GM21528 (cell line): ENCODE data around the gene DDX1.
"Not testable (repeated sequence)": the region's sequence is repeated elsewhere in the genome, so short reads cannot be mapped to it uniquely, and the experiment has no call there.

Source experiments
- ATAC-seq: cut with Tn5 transposase; IDR thresholded peaks from one replicate; pipeline ENCODE4 v1.9.1; 2021; ENCODE audit warnings: mild to moderate bottlenecking, moderate library complexity; ENCODE audit not compliant: unreplicated experiment, low FRiP score

Gene DDX1

DNA sequence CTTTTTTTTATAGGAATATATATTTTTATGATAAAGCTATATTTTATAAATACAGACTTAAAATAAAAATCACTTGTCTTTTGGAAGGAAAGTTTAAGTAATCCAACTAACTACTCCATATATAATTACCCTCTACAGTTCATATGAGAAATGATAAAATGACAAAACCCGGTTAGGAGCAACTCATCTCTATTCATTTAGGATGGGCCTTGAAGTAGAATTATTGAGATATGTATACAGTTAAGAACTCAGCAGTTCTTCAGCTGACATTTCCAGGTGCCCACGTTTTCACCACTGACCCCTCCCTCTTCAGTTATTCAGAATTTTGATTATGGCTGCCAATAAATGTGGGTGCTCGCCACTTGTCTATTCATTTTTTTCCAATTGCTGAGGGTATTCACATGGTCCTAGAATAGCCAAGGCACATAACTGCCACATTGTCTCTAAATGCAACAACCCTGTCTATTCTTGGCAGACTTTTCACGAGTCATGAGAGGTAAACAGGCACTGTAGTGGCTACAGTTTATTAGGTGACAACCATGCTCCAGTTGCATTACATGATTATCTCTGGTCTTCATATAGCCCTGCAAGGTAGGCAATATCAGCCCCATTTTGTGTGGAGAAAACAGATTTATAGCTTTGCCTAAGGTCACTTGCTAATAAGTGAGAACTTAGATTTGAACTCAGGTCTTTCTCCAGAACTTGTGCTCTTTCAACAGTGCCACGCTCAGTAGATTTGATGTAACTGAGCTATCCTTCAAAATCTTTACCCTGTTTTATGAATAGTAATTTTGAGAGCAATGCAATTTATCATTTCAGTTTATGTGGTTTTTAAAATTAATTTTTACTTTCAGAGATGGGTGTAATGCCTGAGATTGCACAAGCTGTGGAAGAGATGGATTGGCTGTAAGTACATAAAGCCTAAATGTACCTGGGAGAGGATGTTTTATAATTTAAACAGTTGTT is 2.9 kb downstream of the DDX1 start:
- no peak for ATAC-seq

GRCh38 chr2:15595342-15595905 is 3.8 kb downstream of the DDX1 start:
- no peak for ATAC-seq

DNA sequence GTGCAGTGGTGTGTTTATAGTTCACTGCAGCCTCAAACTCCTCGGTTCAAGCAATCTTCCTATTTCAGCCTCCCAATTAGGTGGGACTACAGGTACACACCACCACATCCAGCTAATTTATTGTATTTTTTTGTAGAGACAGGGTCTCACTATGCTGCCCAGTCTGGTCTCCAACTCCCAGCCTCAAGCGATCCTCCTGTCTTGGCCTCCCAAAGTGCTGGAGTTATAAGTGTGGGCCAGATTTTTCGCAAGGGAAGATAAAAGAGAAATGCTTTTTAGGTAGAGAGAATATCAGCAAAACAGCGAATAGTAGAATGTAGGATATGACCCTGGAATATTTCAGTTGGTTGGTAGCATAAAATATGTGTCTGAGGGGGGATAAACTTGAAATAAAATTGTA is 4.3 kb downstream of the DDX1 start:
- ATAC-seq: no peak

GRCh38 chr2:15596350-15596749 is 4.7 kb downstream of the DDX1 start:
- no peak for ATAC-seq

DNA sequence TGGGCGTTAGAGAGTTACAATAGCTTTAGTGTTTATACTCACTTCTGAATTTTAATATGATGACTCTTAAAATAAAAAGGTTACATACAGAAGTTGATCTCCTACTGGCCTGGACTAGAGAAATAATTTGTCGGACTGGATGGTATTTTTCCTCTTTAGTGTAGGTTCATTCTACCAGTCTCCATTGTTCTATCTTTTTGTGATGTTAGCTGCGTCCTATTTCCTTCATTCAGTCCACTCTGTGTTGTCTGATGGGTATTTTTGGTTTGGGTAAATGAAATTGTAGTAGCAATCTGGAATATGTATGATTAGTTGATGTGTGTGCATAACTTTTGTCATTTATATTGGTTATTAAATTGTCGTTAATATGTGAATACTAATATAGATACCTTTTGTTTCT is 5.3 kb downstream of the DDX1 start:
- no peak for ATAC-seq

- no peak for ATAC-seq
Measured at GRCh38 chr2:15599994-15600393, 8.3 kb downstream of the DDX1 start.

DNA sequence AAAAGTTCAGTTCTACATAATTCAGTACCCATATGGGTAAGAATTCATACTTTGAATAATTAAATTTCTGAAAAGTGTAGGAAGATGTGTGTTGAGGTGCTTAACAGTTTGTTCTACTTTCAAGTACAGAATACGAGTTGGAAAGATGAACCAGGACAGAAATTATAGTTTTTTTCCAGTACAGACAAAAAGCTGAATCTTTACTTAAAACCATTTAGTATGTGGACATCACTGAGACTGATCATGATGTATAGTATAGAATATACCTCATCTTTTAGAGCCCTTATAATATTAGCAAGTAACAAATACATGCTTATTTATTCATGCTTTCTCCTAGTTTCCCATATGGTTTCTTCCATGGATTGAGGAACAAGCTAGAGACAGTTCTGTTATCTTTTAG is 10.0 kb downstream of the DDX1 start:
- no peak for ATAC-seq

- ATAC-seq: no peak
Measured at GRCh38 chr2:15602393-15602792, 10.7 kb downstream of the DDX1 start.

- ATAC-seq: no peak
Measured at GRCh38 chr2:15603044-15603765, 11.5 kb downstream of the DDX1 start.

DNA sequence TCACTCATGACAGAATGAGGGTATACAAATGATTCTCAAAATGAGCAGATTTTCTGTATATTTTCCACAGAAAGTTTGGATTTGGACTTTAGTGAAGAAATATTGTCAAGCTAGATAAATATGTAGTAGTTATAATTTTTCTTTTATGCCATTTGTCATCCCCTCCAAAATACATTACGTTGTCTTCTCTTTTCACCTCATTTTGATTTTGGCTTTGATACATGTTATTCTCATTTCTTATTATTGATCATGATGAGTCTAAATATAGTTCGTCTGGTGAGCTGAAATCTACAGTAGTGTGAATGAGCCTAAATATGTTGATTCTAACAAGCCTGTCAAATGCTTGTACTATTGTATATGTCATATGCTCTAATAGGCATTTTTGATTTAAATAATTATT is 12.3 kb downstream of the DDX1 start:
- ATAC-seq: no peak

DNA sequence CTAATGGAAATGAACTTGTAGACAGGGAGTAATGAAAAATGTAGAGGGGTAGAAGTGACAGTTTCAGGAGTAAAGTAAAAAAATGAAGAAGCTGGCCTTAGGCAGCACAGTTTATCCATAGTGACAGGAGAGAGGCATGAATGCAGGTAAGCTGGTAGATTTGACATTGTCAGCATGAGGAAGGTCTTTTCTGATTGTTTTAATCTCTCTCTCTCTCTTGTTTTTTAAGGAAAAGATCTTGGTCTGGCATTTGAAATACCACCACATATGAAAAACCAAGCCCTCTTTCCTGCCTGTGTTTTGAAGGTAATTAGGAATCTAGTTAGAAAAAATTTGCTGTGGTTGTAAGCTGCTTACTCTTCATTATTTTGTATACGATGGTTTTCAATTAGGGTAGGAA is 14.1 kb downstream of the DDX1 start:
- ATAC-seq: no peak

DNA sequence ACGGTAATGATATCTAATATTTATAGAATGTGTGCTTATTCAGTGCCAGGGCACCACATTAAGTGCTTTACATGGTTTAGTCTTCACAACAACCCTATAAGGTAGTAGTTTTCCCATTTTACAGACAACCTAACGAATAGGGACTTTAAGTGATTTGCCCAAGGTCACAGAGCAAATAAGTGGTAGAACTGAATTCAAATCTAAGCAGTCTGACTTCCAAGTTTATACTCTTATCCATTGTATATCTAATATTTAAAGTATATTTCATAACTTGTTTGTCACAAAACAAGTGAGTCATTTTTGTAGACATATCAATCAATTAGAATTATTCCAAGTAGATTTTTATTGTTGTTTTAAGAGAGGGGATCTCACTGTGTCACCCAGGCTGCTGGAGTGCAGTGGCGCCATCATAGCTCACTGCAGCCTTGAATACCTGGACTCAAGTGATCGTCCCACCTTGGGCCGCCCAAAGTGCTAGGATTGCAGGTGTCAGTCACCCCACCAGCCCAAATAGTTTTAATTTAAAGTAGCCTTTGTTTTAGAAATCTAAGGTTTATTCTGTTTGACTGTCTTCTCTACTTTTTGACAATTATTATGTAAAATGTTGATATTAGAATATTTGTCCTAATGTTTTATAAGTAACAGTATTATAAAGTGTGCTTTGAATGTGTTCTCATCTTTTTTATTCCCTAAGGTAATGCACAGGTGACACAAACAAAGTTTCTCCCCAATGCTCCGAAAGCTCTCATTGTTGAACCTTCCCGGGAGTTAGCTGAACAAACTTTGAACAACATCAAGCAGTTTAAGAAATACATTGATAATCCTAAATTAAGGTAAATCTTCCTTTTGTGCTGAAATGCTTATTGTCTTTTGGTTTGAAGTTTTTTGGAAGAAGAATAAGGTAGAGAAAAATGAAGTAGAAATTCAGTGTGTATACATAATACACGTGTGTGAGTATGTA is 15.1 kb downstream of the DDX1 start:
- ATAC-seq: no peak

DNA sequence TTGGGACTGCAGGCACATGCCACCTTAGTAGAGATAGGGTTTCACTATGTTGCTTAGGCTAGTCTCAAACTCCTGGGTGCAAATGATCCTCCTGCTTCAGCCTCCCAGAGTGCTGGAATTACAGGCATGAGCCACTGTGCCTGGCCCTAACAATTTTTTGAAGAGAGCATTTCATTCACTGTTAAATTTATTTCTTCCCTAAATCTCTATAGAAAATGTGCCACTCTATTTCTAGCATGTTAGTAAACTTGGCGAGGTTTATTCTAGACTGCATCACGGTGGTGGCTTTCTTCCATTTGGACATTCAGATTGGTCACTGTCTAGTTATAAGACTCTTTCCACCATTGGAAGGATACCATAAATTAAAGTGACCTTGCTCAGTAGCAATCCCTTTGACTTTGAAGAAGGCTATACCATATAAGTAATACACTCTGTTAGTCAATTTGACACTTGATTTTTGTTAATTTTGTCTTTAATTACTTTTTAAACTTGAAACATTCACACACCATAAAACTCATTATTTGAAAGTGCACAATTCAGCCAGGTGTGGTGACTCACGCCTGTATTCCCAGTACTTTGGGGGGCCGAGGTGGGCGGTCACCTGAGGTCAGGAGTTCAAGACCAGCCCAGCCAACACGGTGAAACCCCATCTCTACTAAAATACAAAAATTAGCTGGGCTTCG is 16.2 kb downstream of the DDX1 start:
- ATAC-seq: no peak

- ATAC-seq: no peak
Measured at GRCh38 chr2:15608392-15608761, 16.7 kb downstream of the DDX1 start.

DNA sequence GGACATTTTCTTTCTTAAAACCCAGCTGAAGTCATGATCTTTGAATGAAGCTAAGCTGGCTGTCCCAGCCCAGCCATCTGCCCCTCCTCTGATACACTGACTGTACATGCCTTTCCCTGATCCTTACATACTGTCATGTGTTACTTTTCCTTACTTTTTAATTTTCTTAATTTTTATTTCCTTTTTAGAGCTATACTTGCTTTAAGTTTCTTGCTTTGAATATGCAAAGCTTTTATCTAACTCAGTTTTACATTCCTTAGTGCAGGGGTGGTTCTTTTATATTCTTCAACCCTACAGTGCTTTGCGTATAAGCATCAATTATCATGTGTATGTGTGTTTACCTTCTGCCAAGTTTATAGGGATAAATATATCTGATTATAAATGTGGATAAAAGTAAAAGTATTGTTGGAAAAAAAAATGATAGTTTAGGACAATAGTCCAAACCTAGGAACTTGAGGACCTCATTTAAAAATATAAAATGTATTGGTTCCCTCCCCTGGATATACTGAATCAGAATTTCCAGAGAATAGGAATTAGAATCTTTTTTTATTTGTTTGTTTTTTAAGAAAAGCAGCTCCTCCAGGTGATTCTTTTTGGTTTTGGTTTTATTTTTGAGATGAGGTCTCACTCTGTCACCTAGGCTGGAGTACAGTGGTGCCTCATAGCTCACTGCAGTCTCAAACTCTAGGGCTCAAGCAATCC is 17.8 kb downstream of the DDX1 start:
- ATAC-seq: no peak

- no peak for ATAC-seq
Measured at GRCh38 chr2:15610430-15610952, 18.8 kb downstream of the DDX1 start.

DNA sequence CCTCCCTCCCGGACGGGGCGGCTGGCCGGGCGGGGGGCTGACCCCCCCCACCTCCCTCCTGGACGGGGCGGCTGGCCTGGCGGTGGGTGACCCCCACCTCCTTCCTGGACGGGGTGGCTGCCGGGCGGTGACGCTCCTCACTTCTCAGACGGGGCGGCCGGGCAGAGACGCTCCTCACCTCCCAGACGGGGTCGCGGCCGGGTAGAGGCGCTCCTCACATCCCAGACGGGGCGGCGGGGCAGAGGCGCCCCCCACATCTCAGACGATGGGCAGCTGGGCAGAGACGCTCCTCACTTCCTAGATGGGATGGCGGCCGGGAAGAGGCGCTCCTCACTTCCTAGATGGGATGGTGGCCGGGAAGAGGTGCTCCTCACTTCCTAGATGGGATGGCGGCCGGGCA is 20.4 kb downstream of the DDX1 start:
- not testable (repeated sequence) for ATAC-seq

DNA sequence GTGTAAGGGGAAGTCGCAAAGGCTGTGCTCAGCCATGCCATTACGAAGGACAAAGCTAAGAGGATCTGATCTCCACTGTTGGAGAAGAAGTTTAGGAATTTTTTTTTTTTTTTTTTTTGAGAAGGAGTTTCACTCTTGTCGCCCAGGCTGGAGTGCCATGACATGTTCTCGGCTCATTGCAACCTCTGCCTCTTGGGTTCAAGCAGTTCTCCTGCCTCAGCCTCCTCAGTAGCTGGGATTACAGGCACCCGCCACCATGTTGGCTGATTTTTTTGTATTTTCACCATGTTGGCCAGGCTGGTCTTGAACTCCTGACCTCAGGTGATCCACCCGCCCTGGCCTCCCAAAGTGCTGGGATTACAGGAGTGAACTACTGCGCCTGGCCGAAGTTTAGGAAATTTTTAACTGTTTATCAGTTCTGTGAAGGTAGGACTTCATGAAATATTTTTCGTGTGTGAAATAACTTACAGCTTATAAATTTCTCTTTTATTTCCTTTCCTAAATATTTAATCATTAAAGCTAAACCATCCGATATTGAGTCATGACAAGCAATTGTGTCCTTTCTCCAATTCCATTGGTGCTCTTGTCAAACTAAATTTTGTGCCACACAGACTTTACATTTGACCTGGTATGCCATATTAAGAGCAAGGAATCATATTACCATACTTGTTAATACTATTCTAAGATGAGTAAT is 22.2 kb downstream of the DDX1 start:
- no peak for ATAC-seq
